Neural progenitor cell (in vitro differentiated cells): ENCODE results near the gene MAGI1. TPM values are rescaled to one million over a fixed set of nuclear protein-coding genes. Genes with fewer than 3 reads are reported as not detected.

Source experiments
- DNase-seq: peaks from one replicate; pipeline ENCODE4 v3.0.0-alpha.2; 2016; ENCODE audit warnings: low spot score
- H2AFZ ChIP-seq: fragments of 200-600 bp; sonication (generic); replicated peaks from 2 replicates; pipeline ENCODE4 v1.6.1; 2016; ENCODE audit warnings: antibody characterized with exemption
- H3F3A ChIP-seq: fragments of 200-600 bp; sonication (generic); 2 replicates; pipeline ENCODE4 v1.6.1; 2016; ENCODE audit warnings: antibody characterized with exemption, low read depth
- H3K27ac ChIP-seq: fragments of 200-600 bp; sonication (generic); 2 replicates; pipeline ENCODE4 v1.5.1; 2016; ENCODE audit warnings: mild to moderate bottlenecking
- H3K27me3 ChIP-seq: fragments of 200-600 bp; sonication (generic); 2 replicates; pipeline ENCODE4 v1.6.1; 2016; ENCODE audit warnings: mild to moderate bottlenecking, moderate library complexity
- H3K36me3 ChIP-seq: fragments of 200-600 bp; sonication (generic); 2 replicates; pipeline ENCODE4 v1.5.1; 2016
- H3K4me1 ChIP-seq: fragments of 200-600 bp; sonication (generic); 2 replicates; pipeline ENCODE4 v1.6.1; 2016; ENCODE audit warnings: mixed run types
- H3K4me2 ChIP-seq: fragments of 200-600 bp; sonication (generic); 2 replicates; pipeline ENCODE4 v1.6.1; 2016
- H3K4me3 ChIP-seq: fragments of 200-600 bp; sonication (generic); 2 replicates; pipeline ENCODE4 v1.5.1; 2016
- H3K79me2 ChIP-seq: fragments of 200-600 bp; sonication (generic); 2 replicates; pipeline ENCODE4 v1.6.1; 2016; ENCODE audit warnings: low read depth
- H3K9ac ChIP-seq: fragments of 200-600 bp; sonication (generic); 2 replicates; pipeline ENCODE4 v1.6.1; 2016
- H3K9me3 ChIP-seq: fragments of 200-600 bp; sonication (generic); 2 replicates; pipeline ENCODE4 v1.5.1; 2016; ENCODE audit warnings: low read depth
- H4K20me1 ChIP-seq: fragments of 200-600 bp; sonication (generic); 2 replicates; pipeline ENCODE4 v1.6.1; 2016; ENCODE audit warnings: low read depth
- H3K27ac Mint-ChIP-seq: 3 replicates; pipeline ENCODE4 v1.8.0; 2021; ENCODE audit warnings: mixed read lengths
- H3K27me3 Mint-ChIP-seq: 2 replicates; pipeline ENCODE4 v1.8.0; 2022; ENCODE audit warnings: low read depth, mild to moderate bottlenecking, inconsistent platforms, moderate library complexity, mixed read lengths; ENCODE audit not compliant: insufficient read depth
- H3K36me3 Mint-ChIP-seq: 3 replicates; pipeline ENCODE4 v1.8.0; 2021; ENCODE audit warnings: mixed read lengths
- H3K4me1 Mint-ChIP-seq: 3 replicates; pipeline ENCODE4 v1.8.0; 2021; ENCODE audit warnings: mixed read lengths
- H3K4me3 Mint-ChIP-seq: 3 replicates; pipeline ENCODE4 v1.8.0; 2021; ENCODE audit warnings: mild to moderate bottlenecking, moderate library complexity, mixed read lengths
- H3K9me3 Mint-ChIP-seq: 3 replicates; pipeline ENCODE4 v1.8.0; 2020; ENCODE audit warnings: mixed read lengths
- CTCF ChIP-seq: fragments of 200-600 bp; sonication (generic); IDR thresholded peaks from 2 replicates; pipeline ENCODE4 v1.5.1; 2017; ENCODE audit warnings: antibody characterized with exemption, mild to moderate bottlenecking
- EZH2 ChIP-seq: fragments of 200-600 bp; sonication (generic); IDR thresholded peaks from 2 replicates; pipeline ENCODE4 v1.6.1; 2017; ENCODE audit warnings: antibody characterized with exemption, mild to moderate bottlenecking, moderate library complexity
- EZH2phosphoT487 ChIP-seq: fragments of 200-600 bp; sonication (generic); IDR thresholded peaks from 2 replicates; pipeline ENCODE4 v1.6.1; 2017; ENCODE audit warnings: antibody characterized with exemption
- total RNA-seq: library from RNA; depleted of rRNA; stranded (reverse); fragments of >200 nt; gene quantifications from 2 replicates; pipeline ENCODE4 v1.2.3, GENCODE V29; 2015; ENCODE audit warnings: low replicate concordance

The MAGI1 gene
- total RNA-seq, 1 donor from 2014 or later = 40.6 TPM

GRCh38 chr3:65999606-66000005 lies 39.1 kb downstream of the MAGI1 start:
- no peak overlapping the region for H3K27ac Mint-ChIP-seq
- H3K9me3 Mint-ChIP-seq = no peaks in the 10 kb centered on the region
- TF ChIP-seq EZH2phosphoT487 = no peak
- no peak for TF ChIP-seq EZH2
- no peak for TF ChIP-seq CTCF
- DNase-seq = no peak
- no peak overlapping the region for H3K4me2 ChIP-seq
- no peaks in the 10 kb centered on the region for H3F3A ChIP-seq
- H3K4me1 Mint-ChIP-seq = peaks cover 9% of the 10 kb centered on the region
- no peak overlapping the region for H3K9ac ChIP-seq
- H4K20me1 ChIP-seq = peaks cover 20% of the 10 kb centered on the region
- H3K4me3 ChIP-seq = no peak overlapping the region
- H3K9me3 ChIP-seq = no peaks in the 10 kb centered on the region
- H3K4me3 Mint-ChIP-seq = no peak overlapping the region
- H3K4me1 ChIP-seq = peaks cover 13% of the 10 kb centered on the region
- H2AFZ ChIP-seq = no peak overlapping the region
- H3K36me3 ChIP-seq = no peaks in the 10 kb centered on the region
- H3K27ac ChIP-seq = no peak overlapping the region
- H3K27me3 Mint-ChIP-seq = no peaks in the 10 kb centered on the region
- H3K27me3 ChIP-seq = no peaks in the 10 kb centered on the region
- no peaks in the 10 kb centered on the region for H3K36me3 Mint-ChIP-seq
- peaks cover 59% of the 10 kb centered on the region for H3K79me2 ChIP-seq

- no peak overlapping the region for H3K9ac ChIP-seq
- DNase-seq = no peak
- no peaks in the 10 kb centered on the region for H3K9me3 Mint-ChIP-seq
- H3F3A ChIP-seq = no peaks in the 10 kb centered on the region
- no peak overlapping the region for H3K4me2 ChIP-seq
- H3K36me3 Mint-ChIP-seq = peaks cover 3% of the 10 kb centered on the region
- H3K36me3 ChIP-seq = no peaks in the 10 kb centered on the region
- TF ChIP-seq EZH2phosphoT487 (no peak), EZH2 (no peak), CTCF (no peak)
- peaks cover 74% of the 10 kb centered on the region for H3K79me2 ChIP-seq
- no peak overlapping the region for H3K27ac Mint-ChIP-seq
- no peaks in the 10 kb centered on the region for H3K9me3 ChIP-seq
- H3K4me1 ChIP-seq = peaks cover 13% of the 10 kb centered on the region
- peaks cover 20% of the 10 kb centered on the region for H4K20me1 ChIP-seq
- H3K4me3 Mint-ChIP-seq = no peak overlapping the region
- H3K4me1 Mint-ChIP-seq = peaks cover 9% of the 10 kb centered on the region
- H3K4me3 ChIP-seq = no peak overlapping the region
- no peak overlapping the region for H2AFZ ChIP-seq
- H3K27ac ChIP-seq = no peak overlapping the region
- H3K27me3 Mint-ChIP-seq = no peaks in the 10 kb centered on the region
- no peaks in the 10 kb centered on the region for H3K27me3 ChIP-seq
Observed at GRCh38 chr3:65996589-65996988, 42.1 kb downstream of the MAGI1 start.

GRCh38 chr3:65995515-65995914 lies 43.2 kb downstream of the MAGI1 start:
- no peak overlapping the region for H3K27ac Mint-ChIP-seq
- H3K4me3 ChIP-seq = no peak overlapping the region
- no peaks in the 10 kb centered on the region for H3K27me3 Mint-ChIP-seq
- peaks cover 63% of the 10 kb centered on the region for H3K79me2 ChIP-seq
- no peak overlapping the region for H3K4me3 Mint-ChIP-seq
- H4K20me1 ChIP-seq = peaks cover 20% of the 10 kb centered on the region
- H3F3A ChIP-seq = no peaks in the 10 kb centered on the region
- TF ChIP-seq EZH2 (no peak), CTCF (no peak), EZH2phosphoT487 (no peak)
- no peak overlapping the region for H3K9ac ChIP-seq
- peaks cover 13% of the 10 kb centered on the region for H3K4me1 ChIP-seq
- H3K27ac ChIP-seq = no peak overlapping the region
- H3K9me3 ChIP-seq = no peaks in the 10 kb centered on the region
- H3K27me3 ChIP-seq = no peaks in the 10 kb centered on the region
- no peaks in the 10 kb centered on the region for H3K9me3 Mint-ChIP-seq
- peaks cover 9% of the 10 kb centered on the region for H3K4me1 Mint-ChIP-seq
- H2AFZ ChIP-seq = no peak overlapping the region
- no peak overlapping the region for H3K4me2 ChIP-seq
- H3K36me3 Mint-ChIP-seq = peaks cover 3% of the 10 kb centered on the region
- DNase-seq = no peak
- no peaks in the 10 kb centered on the region for H3K36me3 ChIP-seq
